ENCODE data around the gene MFAP2.
"Not testable (repeated sequence)": the region's sequence is repeated elsewhere in the genome, so short reads cannot be mapped to it uniquely, and the experiment has no call there.

GRCh38 chr1:16948282-16948891, 32.0 kb downstream of the MFAP2 start:
- TF ChIP-seq POLR2A, POLR2AphosphoS5 (IDR thresholded peaks at IDR 0.05; ENCODE audit: low read depth, low read length): not testable (repeated sequence)
